ENCODE data around the gene OR6V1.
"Not testable (repeated sequence)": the region's sequence is repeated elsewhere in the genome, so short reads cannot be mapped to it uniquely, and the experiment has no call there.

OR6V1 gene

GRCh38 chr7:143074141-143074540 is 22.0 kb downstream of the OR6V1 start:
- TF ChIP-seq CTCF (IDR thresholded peaks at IDR 0.05; ENCODE audit: low read depth, low read length) = no peak
- Histone ChIP-seq H3K4me3 (ENCODE audit: low read depth, low read length) (no peak overlapping the region), H3K27ac (no peak overlapping the region), H3K27me3 (ENCODE audit: insufficient read depth, low read depth, severe bottlenecking) (no peaks in the 10 kb centered on the region), H3K9me3 (ENCODE audit: severe bottlenecking) (no peaks in the 10 kb centered on the region), H3K36me3 (no peaks in the 10 kb centered on the region)
- no peak for DNase-seq

- TF ChIP-seq CTCF (IDR thresholded peaks at IDR 0.05; ENCODE audit: low read depth, low read length) = no peak
- no peak overlapping the region for H3K27ac ChIP-seq
- no peaks in the 10 kb centered on the region for H3K9me3 ChIP-seq (ENCODE audit: severe bottlenecking)
- H3K27me3 ChIP-seq (ENCODE audit: insufficient read depth, low read depth, severe bottlenecking) = no peaks in the 10 kb centered on the region
- DNase-seq = no peak
- no peaks in the 10 kb centered on the region for H3K36me3 ChIP-seq
- no peak overlapping the region for H3K4me3 ChIP-seq (ENCODE audit: low read depth, low read length)
Observed at GRCh38 chr7:143085109-143085508, 33.0 kb downstream of the OR6V1 start.

- H3K4me3 ChIP-seq (ENCODE audit: low read depth, low read length); H3K27ac ChIP-seq; DNase-seq; H3K9me3 ChIP-seq (ENCODE audit: severe bottlenecking); H3K27me3 ChIP-seq (ENCODE audit: insufficient read depth, low read depth, severe bottlenecking); H3K36me3 ChIP-seq: not testable (repeated sequence)
Observed at GRCh38 chr7:143085610-143086009, 33.5 kb downstream of the OR6V1 start.

- not testable (repeated sequence) for DNase-seq; H3K9me3 ChIP-seq (ENCODE audit: severe bottlenecking); H3K27me3 ChIP-seq (ENCODE audit: insufficient read depth, low read depth, severe bottlenecking); H3K27ac ChIP-seq; H3K36me3 ChIP-seq; H3K4me3 ChIP-seq (ENCODE audit: low read depth, low read length)
Observed at GRCh38 chr7:143088549-143089231, 36.5 kb downstream of the OR6V1 start.

- Histone ChIP-seq H3K4me3 (ENCODE audit: low read depth, low read length) (no peak overlapping the region), H3K27ac (no peak overlapping the region), H3K27me3 (ENCODE audit: insufficient read depth, low read depth, severe bottlenecking) (no peaks in the 10 kb centered on the region), H3K9me3 (ENCODE audit: severe bottlenecking) (peaks cover 5% of the 10 kb centered on the region), H3K36me3 (no peaks in the 10 kb centered on the region)
- TF ChIP-seq CTCF (IDR thresholded peaks at IDR 0.05; ENCODE audit: low read depth, low read length) = no peak
- no peak for DNase-seq
Observed at GRCh38 chr7:143096146-143096545, 44.0 kb downstream of the OR6V1 start.

GRCh38 chr7:143099579-143099978 is 47.4 kb downstream of the OR6V1 start:
- H3K9me3 ChIP-seq (ENCODE audit: severe bottlenecking); H3K36me3 ChIP-seq; DNase-seq; H3K27me3 ChIP-seq (ENCODE audit: insufficient read depth, low read depth, severe bottlenecking); H3K27ac ChIP-seq; H3K4me3 ChIP-seq (ENCODE audit: low read depth, low read length): not testable (repeated sequence)

Measured in WERI-Rb-1 (cell line).